Panc1 (cell line): ENCODE results near the gene CLMN. TPM values are rescaled to one million over a fixed set of nuclear protein-coding genes. Genes with fewer than 3 reads are reported as not detected.

ENCODE experiments used
- ATAC-seq: fragments of 200-7000 bp; cut with Tn5 transposase; 2 replicates; pipeline ENCODE4 v1.9.1; 2020; ENCODE audit warnings: mild to moderate bottlenecking, moderate library complexity
- BruUV-seq: library from RNA; stranded (reverse); fragments of 400-500 nt; replicated peaks from 2 replicates; lab custom pipeline; 2021; lab: Mats Ljungman, UMichigan
- CTCF ChIA-PET: fragments of 300-600 bp; sonication (Branson Sonifier 250); formaldehyde crosslinking; loops from one replicate; lab custom pipeline; 2022; ENCODE audit warnings: antibody characterized with exemption; lab: Charles Lee
- POLR2A ChIA-PET: fragments of 300-600 bp; sonication (Branson Sonifier 250); formaldehyde crosslinking; loops from one replicate; lab custom pipeline; 2022; ENCODE audit warnings: antibody characterized with exemption; lab: Charles Lee
- DNase-seq: peaks from one replicate; pipeline ENCODE4 v3.0.0-alpha.2; 2010; ENCODE audit warnings: low read depth, low spot score
- H3K27ac ChIP-seq: 2 replicates; pipeline ENCODE4 v1.5.1; 2011; ENCODE audit warnings: mild to moderate bottlenecking, low read length, inconsistent platforms
- H3K27me3 ChIP-seq: fragments of 200-500 bp; sonication (Bioruptor generic); 2 replicates; pipeline ENCODE4 v1.6.0; 2014; ENCODE audit warnings: low read length, inconsistent platforms; ENCODE audit not compliant: control insufficient read depth, insufficient read depth
- H3K36me3 ChIP-seq: fragments of 200-500 bp; sonication (Bioruptor generic); 2 replicates; pipeline ENCODE4 v1.5.1; 2014; ENCODE audit warnings: inconsistent platforms, mild to moderate bottlenecking, low read length, moderate library complexity; ENCODE audit not compliant: control insufficient read depth, insufficient read depth
- H3K4me1 ChIP-seq: 2 replicates; pipeline ENCODE4 v1.5.1; 2011; ENCODE audit warnings: inconsistent platforms, mild to moderate bottlenecking, low read length, moderate library complexity; ENCODE audit not compliant: control insufficient read depth, insufficient read depth
- H3K4me3 ChIP-seq, 2 experiments: 2 replicates each; pipeline ENCODE4 v1.5.1; 2011 to 2012; ENCODE audit warnings: low read depth in 2 of 2, low read length in 2 of 2, mild to moderate bottlenecking in 2 of 2, inconsistent platforms in 1 of 2, moderate library complexity in 1 of 2
- H3K9me3 ChIP-seq: fragments of 200-500 bp; sonication (Bioruptor generic); 2 replicates; pipeline ENCODE4 v1.5.1; 2014; ENCODE audit warnings: low read depth, mild to moderate bottlenecking, inconsistent platforms, low read length, moderate library complexity; ENCODE audit not compliant: control insufficient read depth, insufficient read depth
- POLR2AphosphoS5 ChIP-seq: IDR thresholded peaks from 2 replicates; pipeline ENCODE4 v1.6.1; 2012; ENCODE audit warnings: mild to moderate bottlenecking, low read depth, low read length, moderate library complexity
- SIN3A ChIP-seq: IDR thresholded peaks from 2 replicates; pipeline ENCODE4 v1.6.1; 2012; ENCODE audit warnings: low read depth, mild to moderate bottlenecking, low read length, moderate library complexity, borderline replicate concordance; ENCODE audit not compliant: insufficient read depth
- TCF7L2 ChIP-seq: IDR thresholded peaks from 2 replicates; pipeline ENCODE4 v1.6.1; 2011; ENCODE audit warnings: mild to moderate bottlenecking, low read depth, low read length, inconsistent platforms
- in situ Hi-C: cut with HindIII; loops from 2 replicates; pipeline ENCODE4 v1.10.0; 2016; ENCODE audit warnings: low sequenced_read_pairs, low pct_unique_long_range_greater_than_20kb
- intact Hi-C: fragments of 100-400 bp; cut with micrococcal nuclease; formaldehyde crosslinking; loops from one replicate; pipeline ENCODE4 v1.10.0; 2022; ENCODE audit not compliant: unreplicated experiment
- total RNA-seq: library from RNA; stranded (reverse); gene quantifications from one replicate; pipeline ENCODE4 v1.2.1, GENCODE V29; 2021; ENCODE audit not compliant: unreplicated experiment
- TF ChIP-seq, protein P1 (sequence below): fragments of 450-650 bp; IDR thresholded peaks from 2 replicates; pipeline ENCODE4 v1.5.1; 2017; ENCODE audit warnings: mild to moderate bottlenecking
- TF ChIP-seq, protein P2 (sequence below), 2 experiments: IDR thresholded peaks; 2 replicates each; pipeline ENCODE4 v1.6.1; 2011 to 2012; ENCODE audit warnings: low read depth in 2 of 2, control low read depth in 1 of 2, low read length in 1 of 2, mild to moderate bottlenecking in 1 of 2, moderate library complexity in 1 of 2; ENCODE audit not compliant: insufficient read depth in 1 of 2

The CLMN gene
- total RNA-seq, 1 experiment from 2014 or later: 34.9 TPM

DNA sequence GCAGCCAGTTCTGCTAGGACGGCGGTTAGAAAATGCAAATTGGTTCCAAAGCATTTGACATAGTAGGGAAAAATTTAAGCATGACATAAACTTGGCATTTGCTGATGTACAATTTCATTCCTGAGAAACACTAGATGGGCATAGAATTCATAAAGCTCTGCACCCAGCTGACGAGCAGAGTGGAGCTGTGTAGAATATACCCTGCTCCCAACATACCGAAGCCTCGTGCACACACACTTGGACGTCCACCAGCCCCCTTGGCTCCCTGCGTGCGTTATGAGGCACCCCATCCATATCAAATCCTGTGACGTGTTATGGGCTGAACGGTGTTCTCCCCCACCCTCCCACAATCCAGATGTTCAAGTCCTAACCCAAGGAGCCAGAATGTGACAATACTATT is 65.4 kb downstream of the CLMN start:
- BruUV-seq: no TSS peak
- H3K27me3 ChIP-seq: no peaks in the 10 kb centered on the region
- intact Hi-C loops: no loop called here
- TF ChIP-seq POLR2AphosphoS5: no peak
- TF ChIP-seq SIN3A: no peak
- no peak for TF ChIP-seq TCF7L2
- TF ChIP-seq, protein P1, sequence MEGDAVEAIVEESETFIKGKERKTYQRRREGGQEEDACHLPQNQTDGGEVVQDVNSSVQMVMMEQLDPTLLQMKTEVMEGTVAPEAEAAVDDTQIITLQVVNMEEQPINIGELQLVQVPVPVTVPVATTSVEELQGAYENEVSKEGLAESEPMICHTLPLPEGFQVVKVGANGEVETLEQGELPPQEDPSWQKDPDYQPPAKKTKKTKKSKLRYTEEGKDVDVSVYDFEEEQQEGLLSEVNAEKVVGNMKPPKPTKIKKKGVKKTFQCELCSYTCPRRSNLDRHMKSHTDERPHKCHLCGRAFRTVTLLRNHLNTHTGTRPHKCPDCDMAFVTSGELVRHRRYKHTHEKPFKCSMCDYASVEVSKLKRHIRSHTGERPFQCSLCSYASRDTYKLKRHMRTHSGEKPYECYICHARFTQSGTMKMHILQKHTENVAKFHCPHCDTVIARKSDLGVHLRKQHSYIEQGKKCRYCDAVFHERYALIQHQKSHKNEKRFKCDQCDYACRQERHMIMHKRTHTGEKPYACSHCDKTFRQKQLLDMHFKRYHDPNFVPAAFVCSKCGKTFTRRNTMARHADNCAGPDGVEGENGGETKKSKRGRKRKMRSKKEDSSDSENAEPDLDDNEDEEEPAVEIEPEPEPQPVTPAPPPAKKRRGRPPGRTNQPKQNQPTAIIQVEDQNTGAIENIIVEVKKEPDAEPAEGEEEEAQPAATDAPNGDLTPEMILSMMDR: no peak
- TF ChIP-seq, protein P2, sequence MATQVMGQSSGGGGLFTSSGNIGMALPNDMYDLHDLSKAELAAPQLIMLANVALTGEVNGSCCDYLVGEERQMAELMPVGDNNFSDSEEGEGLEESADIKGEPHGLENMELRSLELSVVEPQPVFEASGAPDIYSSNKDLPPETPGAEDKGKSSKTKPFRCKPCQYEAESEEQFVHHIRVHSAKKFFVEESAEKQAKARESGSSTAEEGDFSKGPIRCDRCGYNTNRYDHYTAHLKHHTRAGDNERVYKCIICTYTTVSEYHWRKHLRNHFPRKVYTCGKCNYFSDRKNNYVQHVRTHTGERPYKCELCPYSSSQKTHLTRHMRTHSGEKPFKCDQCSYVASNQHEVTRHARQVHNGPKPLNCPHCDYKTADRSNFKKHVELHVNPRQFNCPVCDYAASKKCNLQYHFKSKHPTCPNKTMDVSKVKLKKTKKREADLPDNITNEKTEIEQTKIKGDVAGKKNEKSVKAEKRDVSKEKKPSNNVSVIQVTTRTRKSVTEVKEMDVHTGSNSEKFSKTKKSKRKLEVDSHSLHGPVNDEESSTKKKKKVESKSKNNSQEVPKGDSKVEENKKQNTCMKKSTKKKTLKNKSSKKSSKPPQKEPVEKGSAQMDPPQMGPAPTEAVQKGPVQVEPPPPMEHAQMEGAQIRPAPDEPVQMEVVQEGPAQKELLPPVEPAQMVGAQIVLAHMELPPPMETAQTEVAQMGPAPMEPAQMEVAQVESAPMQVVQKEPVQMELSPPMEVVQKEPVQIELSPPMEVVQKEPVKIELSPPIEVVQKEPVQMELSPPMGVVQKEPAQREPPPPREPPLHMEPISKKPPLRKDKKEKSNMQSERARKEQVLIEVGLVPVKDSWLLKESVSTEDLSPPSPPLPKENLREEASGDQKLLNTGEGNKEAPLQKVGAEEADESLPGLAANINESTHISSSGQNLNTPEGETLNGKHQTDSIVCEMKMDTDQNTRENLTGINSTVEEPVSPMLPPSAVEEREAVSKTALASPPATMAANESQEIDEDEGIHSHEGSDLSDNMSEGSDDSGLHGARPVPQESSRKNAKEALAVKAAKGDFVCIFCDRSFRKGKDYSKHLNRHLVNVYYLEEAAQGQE (IDR thresholded peaks at IDR 0.05; ENCODE audit: insufficient read depth in 1 of 2, low read depth in 2 of 2, low read length in 1 of 2): no peak
- H3K36me3 ChIP-seq: no peaks in the 10 kb centered on the region
- ATAC-seq: no peak
- ChIA-PET POLR2A (no interaction called here), CTCF (no interaction called here)
- no peaks in the 10 kb centered on the region for H3K9me3 ChIP-seq
- no peak overlapping the region for H3K4me3 ChIP-seq
- in situ Hi-C loops: no loop called here
- DNase-seq: no peak
- peaks cover 36% of the 10 kb centered on the region for H3K4me1 ChIP-seq
- no peak overlapping the region for H3K27ac ChIP-seq

DNA sequence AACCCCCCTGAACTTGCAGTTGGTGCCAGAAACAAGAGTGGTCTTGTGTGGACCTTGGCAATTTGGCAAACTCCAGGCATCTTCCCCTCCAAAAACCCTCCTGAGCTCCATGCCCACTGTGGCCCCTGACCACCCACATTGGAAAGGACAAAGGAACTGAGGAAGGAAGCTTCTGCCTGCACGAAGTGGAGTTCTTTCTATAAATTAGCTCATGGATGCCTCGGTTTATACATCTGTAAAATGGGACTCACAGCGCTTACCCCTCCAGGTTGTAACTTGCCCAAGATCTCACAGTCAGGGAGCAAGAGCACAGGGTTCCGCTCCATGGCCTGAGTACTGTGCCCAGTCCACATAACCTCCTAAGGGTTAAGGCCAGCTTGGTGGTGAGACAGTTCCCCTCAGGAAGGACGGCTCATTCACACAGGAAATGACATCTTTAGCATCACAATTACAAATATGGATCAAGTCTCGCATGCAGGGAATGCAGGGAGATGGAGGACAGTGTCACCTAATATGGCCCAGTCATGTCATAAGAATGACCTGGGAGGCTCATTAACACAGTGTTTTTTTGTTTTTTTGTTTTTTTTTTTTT is 66.6 kb downstream of the CLMN start:
- TF ChIP-seq, protein P1: no peak
- TF ChIP-seq, protein P2 (IDR thresholded peaks at IDR 0.05; ENCODE audit: insufficient read depth in 1 of 2, low read depth in 2 of 2, low read length in 1 of 2): no peak
- TF ChIP-seq SIN3A (no peak), TCF7L2 (no peak), POLR2AphosphoS5 (no peak)
- ChIA-PET CTCF (no interaction called here), POLR2A (no interaction called here)
- no peak overlapping the region for H3K27ac ChIP-seq
- ATAC-seq (no peak), DNase-seq (no peak)
- peaks cover 39% of the 10 kb centered on the region for H3K4me1 ChIP-seq
- no peaks in the 10 kb centered on the region for H3K27me3 ChIP-seq
- no TSS peak for BruUV-seq
- in situ Hi-C loops (no loop called here), intact Hi-C loops (no loop called here)
- no peak overlapping the region for H3K4me3 ChIP-seq
- no peaks in the 10 kb centered on the region for H3K36me3 ChIP-seq
- no peaks in the 10 kb centered on the region for H3K9me3 ChIP-seq
